GM19351 (cell line): Measurements from ENCODE around the gene ADGRE1.
"Not testable (repeated sequence)": the region's sequence is repeated elsewhere in the genome, so short reads cannot be mapped to it uniquely, and the experiment has no call there.

Experiments used
- ATAC-seq: cut with Tn5 transposase; IDR thresholded peaks from one replicate; pipeline ENCODE4 v1.9.1; 2021; ENCODE audit warnings: mild to moderate bottlenecking, moderate library complexity; ENCODE audit not compliant: unreplicated experiment

Gene ADGRE1

GRCh38 chr19:6887316-6887715 lies at the start of gene ADGRE1:
TSS of gene ADGRE1 (plus strand) at chr19:6887579. CDS start at chr19:6887609, 30 bp downstream.
- no peak for ATAC-seq

- ATAC-seq: no peak
Observed at GRCh38 chr19:6838062-6838655, 49.2 kb upstream of the ADGRE1 start.

GRCh38 chr19:6842871-6843607 lies 44.3 kb upstream of the ADGRE1 start:
- no peak for ATAC-seq

GRCh38 chr19:6847828-6848200 lies 39.6 kb upstream of the ADGRE1 start:
- ATAC-seq: no peak

GRCh38 chr19:6848986-6849385 lies 38.4 kb upstream of the ADGRE1 start:
- ATAC-seq: no peak

- ATAC-seq: no peak
Observed at GRCh38 chr19:6849876-6850275, 37.5 kb upstream of the ADGRE1 start.

- ATAC-seq: no peak
Observed at GRCh38 chr19:6851359-6851758, 36.0 kb upstream of the ADGRE1 start.

GRCh38 chr19:6852001-6852400 lies 35.4 kb upstream of the ADGRE1 start:
- ATAC-seq: no peak

GRCh38 chr19:6853868-6854267 lies 33.5 kb upstream of the ADGRE1 start:
- no peak for ATAC-seq

GRCh38 chr19:6854758-6855157 lies 32.6 kb upstream of the ADGRE1 start:
- no peak for ATAC-seq

- no peak for ATAC-seq
Observed at GRCh38 chr19:6856749-6857372, 30.5 kb upstream of the ADGRE1 start.

GRCh38 chr19:6861683-6862286 lies 25.6 kb upstream of the ADGRE1 start:
- no peak for ATAC-seq

GRCh38 chr19:6862673-6863078 lies 24.7 kb upstream of the ADGRE1 start:
- no peak for ATAC-seq

GRCh38 chr19:6864325-6864940 lies 22.9 kb upstream of the ADGRE1 start:
- ATAC-seq: no peak

GRCh38 chr19:6865849-6866248 lies 21.5 kb upstream of the ADGRE1 start:
- no peak for ATAC-seq

- ATAC-seq: no peak
Observed at GRCh38 chr19:6866741-6867151, 20.6 kb upstream of the ADGRE1 start.

- no peak for ATAC-seq
Observed at GRCh38 chr19:6868351-6868750, 19.0 kb upstream of the ADGRE1 start.

- ATAC-seq: not testable (repeated sequence)
Observed at GRCh38 chr19:6869151-6869882, 18.1 kb upstream of the ADGRE1 start.

- ATAC-seq: no peak
Observed at GRCh38 chr19:6873708-6874431, 13.5 kb upstream of the ADGRE1 start.

GRCh38 chr19:6875218-6875617 lies 12.2 kb upstream of the ADGRE1 start:
- ATAC-seq: no peak
